ENCODE measurements around the gene KLHDC4.

The KLHDC4 gene

DNA sequence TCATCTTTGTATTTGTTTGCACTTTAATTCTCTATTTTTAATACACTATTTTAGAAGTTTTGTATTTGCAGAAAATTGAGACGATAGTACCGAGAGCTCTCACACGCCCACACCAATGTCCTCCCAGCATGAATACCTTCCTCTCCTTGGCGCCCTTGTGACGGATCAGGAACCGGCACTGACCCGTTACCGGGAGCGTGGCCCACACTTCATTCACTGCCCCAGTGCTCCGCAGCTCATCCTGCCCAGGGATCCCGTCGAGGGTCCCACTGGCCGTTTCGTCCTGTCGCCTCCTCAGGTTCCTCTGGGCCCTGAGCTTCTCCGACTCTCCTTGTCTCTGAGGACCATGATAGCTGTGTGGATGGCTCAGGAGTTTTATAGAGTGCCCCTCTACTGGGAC is 50.6 kb downstream of the KLHDC4 start:
- DNase-seq: no peak

DNA sequence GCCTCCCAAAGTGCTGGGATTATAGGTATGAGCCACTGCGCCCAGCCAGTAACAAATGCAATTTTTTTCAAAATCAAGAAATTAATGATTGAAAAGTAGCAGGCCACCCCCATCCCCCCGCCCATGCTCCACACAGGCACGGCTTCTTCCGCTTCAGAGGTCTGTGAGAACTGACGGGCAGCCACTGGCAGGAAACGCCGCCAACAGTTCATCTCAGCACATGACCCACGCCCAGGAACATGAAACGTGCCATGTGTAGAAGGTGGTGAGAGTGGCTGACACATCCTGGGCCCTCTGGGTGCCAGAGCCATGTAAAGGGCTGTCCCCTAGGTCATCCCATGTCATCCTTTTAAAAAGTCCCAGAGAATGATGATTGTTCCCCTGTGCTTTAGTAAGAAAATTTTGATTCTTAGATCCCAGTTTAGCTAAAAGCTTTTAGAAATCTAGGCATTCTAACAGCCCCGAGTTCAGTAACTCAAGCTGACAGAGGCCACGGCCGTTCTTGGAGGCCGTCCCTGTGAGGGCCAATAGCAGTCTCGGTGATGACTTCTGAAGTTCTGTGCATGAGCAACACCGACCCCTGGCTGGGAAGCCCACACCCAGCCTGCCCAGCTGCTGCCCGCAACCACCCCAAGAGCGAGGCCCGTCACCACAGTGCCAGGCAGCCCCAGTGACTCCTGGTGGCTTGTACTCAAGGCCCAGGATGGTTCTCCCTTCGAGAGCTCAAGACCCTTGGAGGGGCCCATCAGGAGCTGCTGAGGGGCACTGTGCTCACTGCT is 52.1 kb downstream of the KLHDC4 start:
- peak in 1 of 2 donors; percentile 1 for DNase-seq

DNA sequence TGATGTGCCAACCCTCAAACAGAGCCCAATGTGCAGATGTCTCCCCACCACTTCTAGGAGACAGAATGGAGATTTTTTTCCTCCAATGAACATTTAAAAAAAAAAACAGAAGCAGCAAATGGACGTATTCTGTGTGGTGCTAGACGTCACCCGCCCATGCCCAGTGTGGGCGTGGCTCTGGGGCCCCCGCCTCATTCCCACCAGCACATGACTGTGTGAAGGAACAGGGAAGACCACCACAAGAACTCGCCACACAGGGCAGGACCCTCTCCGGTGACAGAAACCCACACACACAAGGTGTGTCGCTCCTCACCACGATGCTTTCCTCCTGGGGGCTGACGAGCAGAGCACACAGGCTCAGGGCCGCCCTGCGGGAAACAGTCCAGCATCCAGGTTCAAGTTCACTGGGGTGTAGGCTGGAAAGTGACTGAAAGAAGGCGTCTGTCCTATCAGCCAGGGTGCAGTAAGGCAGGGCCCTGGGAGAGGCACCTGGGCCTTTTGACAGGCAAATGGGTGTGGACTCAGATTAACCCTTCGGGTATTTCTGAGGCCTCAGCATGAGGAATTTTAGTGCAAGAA is 53.5 kb downstream of the KLHDC4 start:
- DNase-seq: no peak

DNA sequence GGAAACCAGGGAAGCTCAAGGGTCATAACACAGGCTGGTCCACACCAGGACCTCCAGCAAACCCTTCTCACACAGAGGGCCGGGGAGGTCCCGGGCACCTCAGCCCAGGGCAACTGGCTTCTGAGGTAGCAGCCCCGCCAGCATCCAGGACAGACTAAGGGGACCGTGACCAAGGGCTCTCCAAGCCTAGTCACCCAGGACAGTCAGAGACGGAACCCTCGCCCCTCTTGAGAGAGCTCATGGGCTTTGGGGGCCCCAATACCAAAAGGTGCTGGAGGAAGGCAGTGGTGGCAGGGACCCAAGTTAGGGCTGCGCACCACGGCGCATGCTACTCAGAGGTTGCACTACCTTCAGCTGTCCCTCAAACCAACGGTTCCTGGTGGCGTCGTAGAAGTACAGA is 54.9 kb downstream of the KLHDC4 start:
- DNase-seq: no peak

DNA sequence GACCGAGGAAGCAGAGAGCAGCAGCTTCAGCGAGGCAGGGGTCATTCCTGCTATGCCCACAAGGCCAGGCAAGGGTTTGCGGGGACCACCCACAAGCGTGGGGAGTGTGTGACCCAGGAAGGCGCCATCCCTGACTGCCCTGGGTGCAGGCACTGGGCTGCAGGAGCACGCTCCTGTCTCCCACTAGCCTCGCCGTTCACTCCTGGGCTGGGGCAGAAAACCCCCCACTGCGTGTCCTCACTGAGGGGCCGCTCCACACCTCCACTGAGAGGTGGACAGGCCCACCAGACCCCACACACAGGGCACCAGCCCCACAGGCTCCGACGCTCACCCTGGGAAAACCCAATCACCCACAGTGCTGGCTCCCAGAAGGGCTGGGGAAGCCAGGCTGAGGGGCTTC is 56.1 kb downstream of the KLHDC4 start:
- DNase-seq: no peak

DNA sequence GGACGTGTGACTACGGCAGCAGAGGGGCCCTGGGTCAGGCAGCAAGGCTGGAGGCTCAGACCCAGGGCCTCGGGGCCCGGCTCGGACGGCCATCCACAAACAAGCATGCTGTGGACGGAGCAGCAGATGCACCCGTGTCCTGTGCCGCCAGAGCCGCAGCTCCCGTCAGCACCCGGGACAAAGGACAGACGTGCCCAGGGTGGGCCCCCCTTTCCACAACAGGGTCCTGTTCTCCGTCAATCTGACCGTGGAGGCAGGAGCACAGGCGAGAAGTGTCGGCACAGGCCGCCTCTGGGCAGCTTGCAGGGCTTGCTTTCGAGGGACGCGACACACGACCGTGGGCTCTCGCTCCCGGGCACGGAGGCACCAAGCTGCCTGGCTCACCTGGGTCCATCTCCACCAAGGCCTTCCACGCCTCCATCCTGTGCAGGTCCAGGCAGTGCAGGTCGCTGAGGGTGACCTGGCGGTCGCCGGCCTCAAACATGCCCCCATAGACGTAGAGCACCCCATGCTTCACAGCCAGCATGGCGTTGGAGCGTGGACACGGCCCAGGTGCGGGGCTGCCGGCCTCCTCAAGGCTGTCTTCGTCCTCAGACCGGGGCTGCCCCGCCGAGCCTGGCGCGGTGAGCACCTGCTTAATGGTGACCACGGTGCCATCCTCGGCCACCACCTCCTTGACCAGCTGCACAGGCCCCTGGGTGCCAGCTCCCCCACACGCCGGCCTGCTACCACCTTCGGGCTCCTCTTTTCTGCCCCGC is 56.7 kb downstream of the KLHDC4 start:
- DNase-seq: no peak

DNA sequence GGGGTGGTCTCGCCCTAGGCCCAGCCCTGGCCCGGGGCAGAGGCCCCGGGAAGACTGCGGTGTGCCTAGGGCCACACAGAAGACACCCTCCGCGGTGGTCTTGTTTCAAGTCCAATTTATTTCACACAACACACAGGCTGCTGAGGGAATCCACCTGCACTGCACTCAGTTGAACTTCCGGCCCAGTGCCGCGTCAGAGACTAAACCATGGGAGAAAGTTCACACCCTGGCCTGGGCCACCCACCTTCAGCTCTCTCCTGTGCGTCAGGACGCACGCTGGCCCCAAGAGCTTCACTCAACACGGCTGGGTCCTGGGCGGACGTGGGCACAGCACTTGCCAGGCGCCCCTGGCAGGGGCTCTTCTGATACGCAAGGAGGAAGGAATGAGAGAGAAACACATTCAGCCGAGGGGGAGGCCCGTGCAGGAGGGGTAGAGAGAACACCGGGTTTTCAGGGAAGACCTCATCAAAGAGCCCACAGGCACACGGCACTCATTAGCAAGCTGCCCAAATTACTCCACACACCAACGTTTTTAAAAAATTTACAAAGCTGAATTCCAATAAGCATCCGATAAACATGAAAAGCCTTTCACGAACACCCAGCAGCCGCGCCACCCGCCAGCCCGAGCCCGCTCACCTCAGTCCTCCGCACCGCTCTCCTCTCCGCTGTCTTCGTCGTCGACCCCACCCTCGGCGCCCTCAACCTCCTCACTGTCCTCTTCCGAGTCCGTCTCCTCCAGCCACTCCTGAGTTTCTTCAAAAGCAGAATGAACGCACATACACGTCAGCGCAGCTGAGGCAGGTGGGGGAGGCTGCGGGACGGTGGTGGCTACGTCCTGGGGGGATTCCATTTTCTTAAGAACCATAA is 57.8 kb downstream of the KLHDC4 start:
- no peak for DNase-seq

DNA sequence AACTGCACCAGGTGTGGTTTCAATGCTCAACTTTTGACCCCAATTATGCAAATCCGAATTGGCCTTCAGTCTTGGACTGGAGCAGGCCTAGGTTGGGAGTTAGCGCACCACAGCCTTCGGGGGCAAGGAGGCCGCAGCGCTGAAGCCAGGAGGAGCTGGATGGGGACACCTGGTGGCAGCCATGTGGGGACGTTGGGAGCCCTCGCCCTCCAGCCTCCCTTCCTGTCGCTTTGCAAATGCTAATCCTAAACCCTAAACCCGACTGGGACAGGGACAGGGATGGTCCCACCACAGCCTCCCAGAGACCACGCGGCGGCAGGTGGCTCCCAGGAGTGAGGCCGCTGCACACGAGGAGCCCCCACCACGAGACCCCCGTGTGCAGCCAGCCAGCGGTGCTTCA is 58.7 kb downstream of the KLHDC4 start:
- DNase-seq: no peak

DNA sequence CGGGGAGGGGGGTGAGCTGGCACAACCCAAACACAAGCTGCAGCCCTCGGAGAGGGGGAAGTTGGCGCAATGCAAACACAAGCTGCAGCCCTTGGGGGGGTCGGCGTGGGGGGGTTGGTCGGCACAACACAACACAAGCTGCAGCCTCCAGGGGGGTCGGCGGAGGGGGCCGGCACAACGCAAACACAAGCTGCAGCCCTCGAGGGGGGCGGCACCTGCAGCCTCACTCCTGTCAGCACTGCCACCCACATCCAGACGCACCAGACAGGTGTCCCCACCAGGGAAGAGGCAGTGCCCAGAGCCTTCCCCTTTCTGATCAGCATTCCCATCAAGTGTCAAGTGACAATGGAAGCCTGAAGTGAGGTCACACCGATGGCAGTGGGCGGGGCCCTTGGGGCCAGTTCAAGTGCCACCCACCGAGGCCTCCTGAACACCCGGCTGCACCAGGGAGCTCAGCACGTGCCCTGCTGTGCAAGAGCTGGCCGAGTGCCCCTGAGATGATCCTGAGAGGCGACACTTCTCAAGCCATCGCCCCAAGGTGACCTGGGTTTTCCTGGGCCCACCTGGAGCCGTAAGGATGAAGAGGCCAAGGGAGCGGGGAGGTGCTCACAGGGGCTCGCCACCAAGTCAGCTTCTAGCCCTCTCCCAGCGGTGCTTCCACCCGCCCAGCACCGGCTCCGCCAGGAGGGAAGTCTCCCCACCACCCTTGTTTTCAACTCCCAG is 59.3 kb downstream of the KLHDC4 start:
- no peak for DNase-seq

DNA sequence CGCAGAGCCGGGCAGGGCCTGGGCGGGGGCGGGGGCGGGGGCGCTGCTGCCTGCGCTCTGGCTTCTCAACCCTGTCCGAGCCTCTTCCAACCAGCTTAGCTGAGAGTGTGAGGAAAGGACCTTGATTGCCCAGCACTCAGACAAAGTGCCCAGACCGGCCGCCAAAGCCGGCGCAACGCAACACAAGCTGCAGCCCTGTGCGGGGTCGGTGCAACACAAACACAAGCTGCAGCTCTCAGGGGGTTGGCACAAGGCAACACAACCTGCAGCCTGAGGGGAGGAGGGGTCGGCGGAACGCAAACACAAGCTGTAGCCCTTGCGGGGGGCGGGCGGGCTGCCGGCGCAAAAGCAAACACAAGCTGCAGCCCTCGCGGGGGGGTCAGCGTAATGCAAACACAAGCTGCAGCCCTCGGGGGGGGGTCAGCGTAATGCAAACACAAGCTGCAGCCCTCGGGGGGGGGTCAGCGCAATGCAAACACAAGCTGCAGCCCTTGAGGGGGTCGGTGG is 60.0 kb downstream of the KLHDC4 start:
- no peak for DNase-seq

DNA sequence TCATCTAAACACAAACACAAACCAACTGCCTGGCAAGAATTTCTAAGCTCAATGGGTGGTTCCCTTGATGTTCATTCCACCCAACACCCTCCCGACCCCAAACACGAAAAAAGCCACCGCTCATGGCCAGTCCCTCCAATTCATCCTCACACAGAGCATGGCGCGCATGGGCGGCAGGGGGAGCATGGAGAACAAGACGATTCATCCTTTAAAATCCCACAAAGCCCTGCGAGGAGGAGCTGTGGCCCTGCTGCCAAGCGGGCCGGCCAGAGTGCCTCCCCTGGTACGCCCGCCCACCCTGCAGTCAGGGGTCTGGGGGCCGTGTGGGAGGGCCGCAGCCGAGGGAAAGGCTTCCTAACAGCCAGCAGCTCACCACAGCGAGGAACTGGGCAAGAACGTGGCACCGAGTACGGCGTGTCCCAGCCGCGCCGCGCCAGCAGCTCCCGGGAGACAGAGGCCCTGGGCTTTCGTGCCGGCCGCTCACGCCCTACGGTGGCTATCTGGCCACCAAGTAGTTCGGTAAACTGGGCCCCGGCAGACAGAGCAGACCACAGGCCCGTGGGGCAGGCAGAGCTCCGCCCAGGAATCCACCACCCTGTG is 60.9 kb downstream of the KLHDC4 start:
- DNase-seq: no peak

DNA sequence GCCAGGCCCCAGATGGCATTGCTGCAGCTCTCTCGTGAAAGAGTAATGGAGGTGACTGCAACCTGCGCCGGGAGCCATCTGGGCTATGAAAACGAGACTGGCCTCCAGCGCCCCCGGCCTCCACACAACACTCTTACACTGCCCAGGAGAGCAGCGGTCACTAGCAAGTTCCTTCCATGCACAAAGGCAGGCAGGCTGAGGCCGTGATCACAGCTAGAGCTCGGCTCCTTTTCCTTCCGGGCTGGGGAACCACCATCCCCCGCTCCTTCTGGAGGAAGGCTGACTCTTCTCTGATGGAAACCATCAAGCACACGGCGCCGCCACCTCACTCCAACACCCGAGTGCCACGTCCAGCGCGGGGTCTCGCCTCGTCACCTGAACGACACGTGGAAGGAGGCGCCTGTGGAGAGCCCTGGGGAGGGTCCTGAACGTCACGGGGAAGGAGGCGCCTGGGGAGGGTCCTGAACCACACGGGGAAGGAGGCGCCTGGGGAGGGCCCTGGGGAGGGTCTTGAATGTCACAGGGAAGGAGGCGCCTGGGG is 61.9 kb downstream of the KLHDC4 start:
- DNase-seq: no peak

DNA sequence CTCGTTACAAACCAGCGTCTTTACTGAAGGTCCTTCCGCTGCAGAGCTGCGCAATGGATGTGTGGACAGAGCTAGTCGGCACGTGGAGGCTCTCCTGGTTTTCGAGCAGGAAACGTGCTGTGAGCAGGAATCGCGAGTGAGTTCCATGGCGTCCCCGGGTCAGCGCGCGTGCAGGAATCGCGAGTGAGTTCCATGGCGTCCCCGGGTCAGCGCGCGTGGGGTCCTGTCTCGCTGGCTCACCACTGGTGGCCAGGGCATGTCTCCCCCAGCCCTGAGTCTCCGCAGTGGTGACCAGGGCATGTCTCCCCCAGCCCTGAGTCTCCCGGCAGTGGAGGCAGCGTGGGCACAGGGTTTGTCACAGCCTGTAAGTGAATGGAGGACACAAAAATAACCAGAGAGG is 62.7 kb downstream of the KLHDC4 start:
- no peak for DNase-seq

DNA sequence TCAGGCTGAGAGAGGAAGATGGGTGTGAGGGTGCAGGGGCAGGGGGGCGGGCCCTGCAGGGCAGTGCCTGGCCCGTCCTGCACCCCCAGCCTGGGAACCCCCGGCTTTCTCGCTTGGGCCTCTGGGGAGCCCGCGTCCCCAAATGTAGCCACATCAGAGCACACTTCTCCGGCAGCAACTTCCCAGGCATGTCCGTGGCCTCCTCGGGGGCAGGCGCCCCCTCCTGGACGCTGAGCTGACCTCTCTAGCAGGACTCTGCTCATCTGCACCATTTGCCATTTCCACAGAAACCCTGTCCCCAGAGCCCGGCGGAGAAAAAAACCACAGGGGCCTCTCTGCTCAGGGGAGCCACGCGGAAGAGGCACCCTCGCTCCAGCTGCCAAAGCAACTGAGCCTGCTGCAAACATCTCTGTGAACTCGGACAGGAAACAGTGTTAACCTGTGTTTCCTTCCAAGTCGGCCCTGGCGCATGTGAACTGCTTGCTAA is 63.4 kb downstream of the KLHDC4 start:
- peak; percentile 14 to 17 for DNase-seq

DNA sequence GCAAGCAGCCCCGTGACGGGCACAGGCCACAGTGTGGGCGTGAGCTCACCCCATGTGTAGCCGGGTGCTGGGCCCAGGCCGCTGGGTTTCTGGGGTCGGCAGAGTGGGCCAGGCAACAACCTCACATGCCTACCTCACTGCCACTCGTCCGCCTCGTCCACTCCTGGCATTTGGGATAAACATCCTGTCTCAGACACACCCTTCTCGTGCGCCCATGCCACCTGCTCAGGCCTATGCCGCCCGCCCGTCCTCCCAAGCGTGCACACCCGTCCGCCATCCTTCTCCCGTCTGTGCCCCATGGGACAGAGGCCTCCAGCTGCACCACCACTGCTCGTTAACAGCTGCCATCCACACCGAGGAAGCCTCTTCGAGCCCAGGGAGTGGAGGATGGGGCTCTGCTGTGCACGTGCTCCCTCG is 64.3 kb downstream of the KLHDC4 start:
- no peak for DNase-seq

DNA sequence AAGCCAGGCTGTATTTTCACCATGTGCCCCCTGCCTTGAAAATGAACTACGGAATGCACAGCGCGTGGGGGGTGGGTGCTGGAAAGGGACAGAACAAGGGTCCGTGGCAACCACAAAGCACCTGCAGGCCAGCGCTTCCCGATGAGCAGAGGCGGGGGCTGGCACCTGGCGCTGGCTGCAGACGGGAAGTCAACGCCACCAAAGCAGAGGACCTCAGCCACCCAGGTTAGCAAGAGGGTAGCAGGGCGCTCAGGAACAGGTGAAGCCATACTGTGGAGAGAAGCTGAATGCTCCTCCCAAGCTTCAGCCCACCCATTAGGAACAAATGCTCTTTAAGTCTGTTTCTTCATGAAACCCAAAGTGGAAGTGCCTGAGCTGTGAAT is 64.7 kb downstream of the KLHDC4 start:
- DNase-seq: no peak

DNA sequence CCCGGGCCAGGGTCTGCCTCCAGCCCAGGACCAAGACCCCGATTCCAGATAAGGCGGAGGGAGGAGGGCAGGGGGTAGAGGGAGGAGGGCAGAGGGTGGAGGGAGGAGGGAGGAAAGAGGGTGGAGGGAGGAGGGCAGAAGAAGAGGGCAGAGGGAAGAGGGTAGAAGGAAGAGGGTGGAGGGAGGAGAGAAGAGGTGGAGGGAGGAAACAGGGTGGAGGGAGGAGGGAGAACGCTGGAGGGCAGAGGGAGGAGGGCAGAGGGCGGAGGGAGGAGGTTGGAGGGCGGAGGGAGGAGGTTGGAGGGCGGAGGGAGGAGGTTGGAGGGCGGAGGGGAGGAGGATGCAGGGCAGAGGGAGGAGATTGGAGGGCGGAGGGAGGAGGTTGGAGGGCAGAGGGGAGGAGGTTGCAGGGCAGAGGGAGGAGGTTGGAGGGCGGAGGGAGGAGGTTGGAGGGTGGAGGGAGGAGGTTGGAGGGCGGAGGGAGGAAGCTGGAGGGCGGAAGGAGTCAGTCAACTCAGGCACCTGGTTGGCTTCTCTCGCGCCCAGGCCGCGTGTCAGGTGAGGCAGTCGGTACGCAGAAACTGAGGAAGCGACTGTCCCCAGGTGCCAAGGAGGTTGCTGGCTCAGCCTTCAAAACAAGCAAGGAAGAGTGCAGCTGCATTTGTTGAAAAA is 65.2 kb downstream of the KLHDC4 start:
- DNase-seq: no peak

DNA sequence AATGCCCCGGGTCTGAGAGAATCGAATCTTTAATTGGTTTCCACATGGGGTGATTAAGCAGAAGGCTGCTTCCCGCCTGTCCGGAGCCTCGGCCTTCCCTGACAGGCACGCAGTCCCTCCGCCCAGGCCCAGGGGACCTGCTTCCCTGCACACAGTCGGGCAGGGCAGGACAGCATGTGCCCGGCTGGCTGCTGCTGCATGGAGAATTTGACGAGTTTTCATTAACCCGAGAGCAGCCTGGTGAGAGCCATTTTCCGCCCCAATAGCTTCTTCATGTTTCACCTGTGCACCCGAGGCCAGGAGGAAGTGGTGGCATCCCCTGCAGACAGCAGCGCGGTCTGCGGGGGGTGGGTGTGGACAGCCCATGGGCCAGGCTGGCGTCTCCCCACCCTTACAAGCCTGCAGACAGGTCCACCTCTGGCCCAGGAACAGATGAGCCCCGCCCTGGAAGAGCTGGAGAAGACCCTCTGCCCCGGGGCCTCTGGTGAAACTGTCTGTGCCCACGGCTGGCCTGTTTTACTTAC is 67.0 kb downstream of the KLHDC4 start:
- DNase-seq: no peak

DNA sequence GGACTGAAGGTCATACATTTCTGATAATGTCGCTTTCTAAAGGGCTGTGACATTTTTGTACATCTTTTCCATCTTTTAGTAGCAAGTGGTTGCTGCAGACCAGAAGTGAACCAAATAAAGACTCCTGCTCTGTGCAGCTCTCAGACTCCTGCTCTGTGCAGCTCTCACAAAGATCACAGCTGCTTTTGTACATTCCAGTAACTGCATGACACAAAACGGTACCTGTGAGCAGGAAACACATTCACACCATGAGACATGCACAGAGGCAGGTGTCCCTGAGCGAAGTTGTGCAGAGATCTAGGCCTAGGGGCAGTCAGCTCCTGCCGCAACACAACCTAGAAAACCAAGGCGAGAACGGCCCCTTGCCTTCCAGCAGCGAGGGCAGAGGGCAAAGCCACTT is 67.5 kb downstream of the KLHDC4 start:
- DNase-seq: no peak

DNA sequence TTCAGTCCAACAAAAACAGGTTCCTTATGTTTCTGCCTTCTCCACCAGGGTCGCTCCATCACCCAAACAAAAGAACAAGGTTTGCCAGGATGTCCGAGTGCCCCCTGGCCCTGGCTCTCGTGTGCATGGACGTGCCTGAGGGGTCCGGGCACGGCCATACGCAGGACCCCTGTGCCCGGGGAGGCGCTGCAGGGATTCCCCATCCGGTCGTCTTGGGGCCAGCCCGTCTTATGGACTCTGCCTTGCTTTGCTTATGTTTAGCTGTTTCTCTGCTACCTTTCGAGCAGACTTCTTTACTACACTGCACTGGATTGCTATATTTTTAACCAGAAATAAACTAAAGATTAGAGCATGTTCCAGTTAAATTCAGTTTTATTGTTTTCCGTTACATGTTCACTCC is 68.0 kb downstream of the KLHDC4 start:
- no peak for DNase-seq

DNA sequence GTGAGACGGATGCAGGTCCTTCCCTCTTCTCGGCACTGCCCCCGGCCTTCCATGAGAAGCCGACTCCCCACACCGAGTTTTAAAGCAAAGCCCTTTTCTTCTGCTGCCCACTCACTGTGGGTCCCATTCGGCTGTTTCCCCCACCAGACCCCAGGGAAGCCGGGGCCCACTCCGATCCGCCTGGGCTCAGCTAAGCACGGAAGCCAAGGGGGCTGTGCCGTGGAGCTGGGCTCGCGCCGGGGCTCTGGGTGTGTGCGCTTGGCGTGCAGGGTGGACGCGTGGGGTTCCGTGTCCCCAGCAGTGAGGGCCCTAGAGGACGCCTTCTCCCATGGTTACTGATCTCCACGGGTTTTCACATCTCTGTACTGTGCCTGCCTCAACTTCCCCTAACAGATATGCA is 68.5 kb downstream of the KLHDC4 start:
- no peak for DNase-seq
